Right kidney (tissue), 1 donor: ENCODE data around the gene PTPN3.

Experiments
- DNase-seq: peaks from one replicate; pipeline ENCODE4 v3.0.0-alpha.2; 2016

PTPN3 gene

DNA sequence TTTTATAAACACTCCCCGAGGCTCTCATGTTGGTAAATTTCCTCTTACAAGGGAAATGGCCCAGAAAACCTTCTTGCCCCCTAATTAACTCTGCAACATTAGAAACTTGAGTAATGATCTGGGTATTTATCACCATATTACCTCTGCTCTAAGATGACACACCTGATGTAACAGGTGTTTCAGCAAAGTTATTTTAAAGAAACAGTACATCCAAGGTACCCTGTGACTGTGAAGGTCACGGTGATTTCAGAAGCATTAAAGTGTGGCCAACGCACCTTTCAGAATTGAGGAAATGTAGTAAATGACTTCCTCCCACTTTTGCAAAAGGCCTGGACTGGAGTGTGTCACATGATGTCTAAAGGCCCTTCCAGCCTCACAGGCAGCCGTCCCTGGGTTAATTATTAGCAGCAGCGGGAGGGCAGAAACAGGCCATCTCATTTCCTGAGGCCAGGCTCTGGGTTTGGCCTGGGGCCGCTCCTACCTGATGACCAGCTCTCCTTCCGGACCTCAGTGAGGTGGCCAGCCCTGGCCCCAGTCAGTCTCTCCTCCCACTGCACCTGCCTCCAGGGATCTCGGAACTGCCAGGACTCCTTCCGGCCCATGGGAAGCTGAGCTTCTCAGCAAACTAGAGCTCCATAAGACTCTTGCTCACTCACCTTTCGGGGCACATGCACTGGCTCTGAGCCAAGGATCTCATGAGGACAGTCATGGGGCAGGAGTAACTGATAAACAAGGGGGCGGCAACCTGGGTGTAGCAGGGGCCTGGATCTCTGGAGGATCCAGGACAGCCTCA, 20.7 kb downstream of the PTPN3 start:
- DNase-seq: peak; percentile 73

DNA sequence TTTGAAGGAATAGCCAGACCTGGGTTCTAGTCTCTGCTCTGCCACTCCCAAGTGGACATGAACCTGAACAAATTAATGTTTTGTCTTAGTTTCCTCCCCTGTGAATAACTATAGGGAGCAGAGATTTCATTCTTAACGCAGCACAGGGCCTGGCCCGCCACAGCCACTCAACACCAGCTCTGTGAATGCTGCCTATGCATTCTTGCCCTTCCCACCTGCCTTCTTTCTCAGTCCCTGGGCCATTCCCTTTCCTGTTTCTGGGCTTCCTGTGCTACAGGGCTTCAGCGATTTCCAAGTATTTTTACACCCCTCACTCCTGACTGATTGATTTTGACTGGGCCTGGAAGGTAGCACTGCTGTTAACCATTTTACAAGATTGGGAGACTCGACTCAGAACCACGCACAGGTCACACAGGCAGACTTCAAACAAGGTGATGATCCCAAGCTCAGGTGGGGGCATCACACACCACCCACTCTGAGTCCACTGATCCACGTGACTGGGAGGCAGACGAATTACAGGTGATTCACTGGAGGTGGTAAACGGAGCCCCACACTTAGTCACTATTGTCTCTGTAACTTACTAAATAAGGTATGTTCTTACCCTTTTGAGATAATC, 21.4 kb downstream of the PTPN3 start:
- peak; percentile 44 for DNase-seq

DNA sequence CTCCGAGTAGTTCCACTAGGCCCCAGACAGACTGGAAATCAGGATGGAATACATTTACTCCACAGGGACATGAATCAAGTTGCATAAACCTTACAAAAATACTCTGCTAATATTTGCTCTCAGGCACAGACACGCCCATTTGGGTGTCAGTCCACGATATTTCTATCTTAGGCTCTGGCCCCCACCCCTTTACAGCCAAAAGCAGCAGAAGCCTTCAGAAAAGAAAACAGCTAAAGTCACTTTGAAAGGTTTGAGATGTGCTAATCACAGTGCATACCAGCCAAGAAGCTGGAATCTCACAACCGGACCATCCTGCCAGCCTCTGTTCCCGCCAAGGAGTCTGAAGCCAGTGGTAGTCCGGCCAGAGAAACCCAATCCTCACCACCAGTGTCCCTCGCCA, 22.6 kb downstream of the PTPN3 start:
- no peak for DNase-seq

DNA sequence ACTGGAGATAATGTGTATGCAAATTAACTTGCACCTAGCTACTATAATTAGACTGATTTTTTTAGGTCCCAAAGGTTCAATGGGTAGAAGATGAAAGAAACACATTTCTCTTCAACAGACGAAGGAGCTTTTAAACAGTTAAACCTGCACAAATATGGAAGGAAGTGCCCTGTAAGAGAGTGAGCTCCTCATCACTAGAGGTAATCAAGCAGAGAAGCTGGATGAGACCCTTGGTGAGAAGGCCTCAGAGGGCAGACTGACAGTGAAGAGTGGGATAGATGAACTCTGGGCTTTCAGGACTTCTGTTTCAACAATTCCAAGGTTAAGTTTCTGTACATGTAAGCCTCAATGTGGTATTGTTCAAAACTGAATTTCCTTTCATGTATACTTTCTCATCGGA, 23.2 kb downstream of the PTPN3 start:
- DNase-seq: no peak

DNA sequence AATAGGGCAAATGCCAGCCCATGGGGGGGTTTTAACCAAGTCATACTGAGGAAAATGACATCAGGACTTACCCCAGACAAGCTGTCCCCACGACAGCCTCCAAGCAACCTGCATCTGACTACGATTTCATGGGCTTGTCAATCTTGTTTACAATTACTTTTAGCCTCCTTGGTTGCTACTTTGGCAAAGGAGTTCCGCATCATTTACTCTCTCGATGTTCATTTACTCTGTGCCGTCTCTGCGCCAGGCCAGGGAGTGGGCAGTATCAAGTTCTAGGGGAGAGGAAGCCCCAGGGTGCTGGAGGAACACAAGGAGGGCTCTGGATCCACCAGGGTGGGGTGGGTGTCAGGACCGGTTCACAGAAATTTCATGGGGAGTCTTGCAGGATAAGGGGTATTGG, 23.9 kb downstream of the PTPN3 start:
- no peak for DNase-seq

DNA sequence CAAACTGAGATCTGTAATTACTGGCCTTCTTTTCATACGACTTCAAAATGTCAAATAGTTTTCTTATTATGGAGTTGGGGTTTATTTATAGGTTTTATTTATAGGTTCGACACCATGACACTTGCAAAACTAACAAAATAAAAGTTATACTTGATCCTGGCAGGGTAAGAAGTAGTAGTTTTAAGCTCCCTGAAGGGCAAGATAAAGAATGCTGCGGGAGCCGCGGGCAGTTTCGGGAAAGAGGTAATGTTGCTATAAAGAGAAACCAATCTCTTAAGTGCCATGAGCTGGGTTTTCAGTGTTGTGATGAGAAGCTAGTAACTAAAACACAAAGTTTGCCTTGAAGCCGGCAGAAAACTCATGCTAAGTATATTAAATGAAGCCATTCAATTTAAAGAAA, 24.8 kb downstream of the PTPN3 start:
- no peak for DNase-seq

DNA sequence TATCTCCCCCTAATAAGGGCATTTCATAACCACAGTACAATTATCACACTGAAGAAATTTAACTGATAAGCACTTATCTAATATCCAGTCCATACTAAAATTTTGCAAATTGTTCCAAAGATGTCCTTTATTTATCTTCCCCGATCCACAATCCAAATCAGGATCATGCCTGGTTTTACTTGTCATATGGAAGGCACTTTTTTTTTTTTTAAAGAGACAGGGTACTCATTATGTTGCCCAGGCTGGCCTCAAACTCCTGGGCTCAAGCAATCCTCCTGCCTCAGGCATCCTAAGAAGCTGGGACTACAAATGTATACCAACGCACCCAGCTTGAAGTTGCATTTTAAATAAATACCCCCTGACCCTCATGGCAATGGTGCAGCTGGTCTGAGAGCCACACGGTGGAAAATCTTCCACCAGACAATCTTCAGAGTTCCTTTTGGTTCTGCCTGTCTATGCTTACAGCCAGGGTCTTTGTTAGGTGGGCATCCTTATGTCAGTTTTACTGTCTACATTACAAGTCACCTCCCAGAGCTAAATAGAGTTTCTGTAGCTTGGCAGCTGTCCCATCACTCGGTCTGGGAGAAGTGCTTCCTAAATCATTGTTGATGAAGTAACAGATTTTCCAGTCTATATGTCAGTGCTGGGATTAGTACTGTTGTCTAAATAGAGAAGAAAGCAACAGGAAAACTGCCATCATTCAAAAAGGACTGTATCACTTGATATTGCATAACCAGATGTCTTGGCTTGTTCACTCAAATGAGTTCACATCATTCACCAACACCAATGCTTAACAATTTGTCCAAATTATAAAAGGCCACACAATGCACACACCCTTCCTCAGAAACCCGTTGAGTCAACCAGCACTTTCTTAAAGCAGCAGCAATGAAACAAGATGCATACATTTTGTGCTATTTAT, 26.4 kb downstream of the PTPN3 start:
- DNase-seq: no peak

DNA sequence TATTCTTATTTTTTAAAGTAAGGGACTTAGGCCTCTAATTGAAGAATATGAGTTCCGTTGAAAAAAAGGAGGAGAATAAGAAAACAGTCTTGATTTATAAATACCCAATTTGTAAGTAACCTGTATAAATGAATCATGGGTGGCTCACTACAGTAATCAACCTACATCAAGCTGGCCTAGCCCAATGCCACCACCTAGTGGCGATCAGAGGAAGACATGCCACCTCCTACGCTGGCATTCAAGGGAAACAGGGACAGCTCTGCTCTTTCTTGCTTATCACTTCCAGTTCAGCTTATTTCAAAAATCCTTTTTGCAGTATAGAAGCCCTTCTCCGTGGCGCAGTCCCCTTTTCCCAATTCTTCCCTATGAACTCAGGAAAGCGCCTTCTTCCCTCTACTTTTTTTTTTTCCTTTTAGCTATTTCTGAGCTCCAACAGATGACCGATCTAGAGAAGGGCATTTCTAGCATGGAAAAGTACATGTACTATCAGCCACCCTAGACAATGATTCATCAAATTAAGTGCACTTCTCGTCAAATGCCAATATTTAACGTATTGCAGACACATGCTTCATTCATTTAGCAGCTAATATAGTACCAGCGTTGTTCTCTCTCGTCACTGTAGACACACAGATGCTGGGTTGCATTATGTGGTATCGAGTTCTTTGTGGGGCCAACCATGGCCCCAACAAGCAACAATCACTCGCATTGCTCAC, 28.3 kb downstream of the PTPN3 start:
- no peak for DNase-seq

DNA sequence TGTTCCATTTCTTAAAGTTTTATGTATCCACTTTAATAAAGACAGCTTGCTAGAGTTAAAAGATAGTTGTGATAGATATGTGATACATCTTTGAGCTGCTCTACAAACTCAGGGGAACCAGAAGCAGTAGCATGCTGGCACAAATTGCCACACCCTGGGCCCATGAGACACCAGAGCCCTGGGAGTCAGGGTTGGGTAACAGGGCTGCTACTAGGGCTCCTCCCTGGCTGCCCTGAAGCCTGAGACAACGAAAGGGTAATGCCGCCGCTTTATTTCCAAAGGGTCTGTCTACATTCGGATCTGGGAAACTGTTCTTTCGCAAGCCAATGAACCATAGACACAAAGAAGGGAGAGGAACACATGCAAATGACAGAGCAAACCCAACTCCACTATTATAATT, 29.2 kb downstream of the PTPN3 start:
- DNase-seq: no peak

DNA sequence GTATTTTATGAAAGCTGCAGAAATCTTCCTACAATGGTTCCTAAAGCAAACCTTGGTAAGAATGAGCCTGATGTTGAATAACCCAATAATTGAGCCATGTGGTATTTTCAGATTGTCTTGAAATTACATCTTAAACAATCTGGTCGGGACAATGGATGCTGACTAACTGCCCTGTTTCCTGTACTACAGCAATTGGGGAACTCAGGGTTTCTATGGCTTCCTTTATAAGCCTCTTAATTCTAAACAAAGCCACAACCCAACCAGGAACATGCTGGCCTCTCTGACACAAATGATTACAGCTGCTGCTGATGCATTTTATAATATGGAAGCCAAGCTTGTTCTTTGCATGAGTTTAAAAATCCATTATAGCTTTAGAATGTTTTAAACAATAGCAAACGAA, 30.2 kb downstream of the PTPN3 start:
- no peak for DNase-seq

DNA sequence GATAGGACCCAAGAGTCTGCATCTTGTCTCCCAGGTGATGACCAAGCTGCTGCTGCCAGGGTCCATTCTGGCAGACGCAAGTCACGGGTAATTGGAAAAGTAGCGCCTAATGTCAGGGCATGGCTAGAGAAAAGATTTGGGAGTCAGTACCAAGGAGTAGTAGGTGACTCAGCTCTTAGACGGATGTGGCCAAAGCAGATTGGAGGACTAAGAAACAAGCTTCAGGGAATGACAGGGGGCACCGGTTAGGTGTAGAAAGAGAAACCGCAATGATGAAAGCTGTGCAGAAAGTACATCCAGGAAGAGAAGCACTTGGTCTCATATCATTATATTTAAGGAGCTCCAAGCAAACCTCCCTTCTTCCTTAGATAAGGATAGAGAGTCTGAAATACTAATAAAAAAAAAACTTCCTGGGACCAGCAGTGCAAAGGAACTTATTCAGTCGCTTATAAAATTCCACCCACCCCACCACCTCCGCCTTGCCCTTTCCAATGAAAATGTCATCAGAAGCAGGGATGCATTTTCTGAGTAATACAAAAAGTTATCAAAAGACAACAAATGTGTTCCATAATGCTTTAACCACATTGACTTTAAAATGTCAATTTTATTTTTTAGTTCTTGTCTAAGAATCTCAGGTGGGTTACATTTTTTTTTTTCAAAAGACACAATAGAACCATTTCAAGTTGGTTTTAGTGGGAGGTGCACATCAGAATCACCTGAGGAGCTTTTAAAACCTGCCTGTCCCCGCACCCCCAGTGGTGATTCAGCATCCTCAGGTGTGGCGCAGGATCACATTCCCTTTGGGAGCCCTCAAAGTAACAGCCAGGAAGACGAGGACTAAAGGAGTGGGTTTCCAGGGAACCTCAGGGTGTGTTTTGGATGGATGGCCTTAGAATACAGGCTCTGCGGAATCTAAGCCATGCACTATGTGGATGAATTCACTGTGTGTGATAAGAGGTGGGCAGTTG, 31.2 kb downstream of the PTPN3 start:
- DNase-seq: no peak

DNA sequence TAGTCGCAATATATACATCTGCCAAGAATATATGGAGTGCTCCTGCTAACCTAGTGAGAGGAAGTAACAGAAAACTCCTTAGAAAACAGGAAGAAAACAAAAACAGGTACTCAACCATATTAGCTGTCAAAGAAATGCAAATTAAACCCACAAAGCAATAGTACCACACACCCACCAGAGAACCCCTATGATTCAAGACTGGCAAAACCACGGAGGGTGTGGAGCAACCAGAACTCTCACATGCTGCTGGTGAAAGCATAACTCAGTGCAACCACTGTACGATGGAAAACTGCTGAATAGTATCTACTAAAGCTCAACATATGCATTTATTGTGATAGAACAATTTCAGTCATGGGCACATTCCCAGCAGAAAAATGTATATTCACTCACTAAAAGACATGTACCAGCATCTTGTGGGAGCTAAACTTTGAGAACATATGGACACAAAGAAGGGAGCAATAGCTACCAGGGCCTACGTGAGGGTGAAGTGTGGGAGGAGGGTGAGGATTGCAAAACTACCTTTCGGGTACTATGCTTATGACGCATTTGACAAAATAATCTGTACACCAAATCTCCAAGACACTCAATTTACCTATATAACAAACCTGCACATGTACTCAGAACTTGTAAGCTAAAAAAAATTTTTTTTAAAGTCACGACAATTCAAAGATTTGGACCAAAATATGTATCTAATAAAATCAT, 34.0 kb downstream of the PTPN3 start:
- DNase-seq: no peak

DNA sequence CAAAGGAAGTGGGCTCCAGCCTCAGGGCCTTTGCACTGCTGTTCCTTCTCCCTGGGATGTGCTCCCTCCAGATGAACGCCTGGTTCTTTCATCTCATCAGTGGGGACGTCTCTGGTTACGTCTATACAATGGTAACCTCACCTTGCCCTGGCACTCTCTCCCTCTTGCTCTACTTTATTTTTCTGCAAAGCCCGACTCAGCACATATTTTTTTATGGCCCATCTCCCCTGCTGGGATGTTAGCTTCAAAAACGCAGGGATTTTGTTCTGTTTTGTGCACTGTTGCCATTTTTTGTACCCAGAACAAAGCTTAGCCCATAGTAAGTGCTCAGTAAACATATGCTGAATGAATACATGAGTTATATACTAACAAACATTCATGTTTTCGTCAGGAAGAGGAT, 37.5 kb downstream of the PTPN3 start:
- DNase-seq: no peak

DNA sequence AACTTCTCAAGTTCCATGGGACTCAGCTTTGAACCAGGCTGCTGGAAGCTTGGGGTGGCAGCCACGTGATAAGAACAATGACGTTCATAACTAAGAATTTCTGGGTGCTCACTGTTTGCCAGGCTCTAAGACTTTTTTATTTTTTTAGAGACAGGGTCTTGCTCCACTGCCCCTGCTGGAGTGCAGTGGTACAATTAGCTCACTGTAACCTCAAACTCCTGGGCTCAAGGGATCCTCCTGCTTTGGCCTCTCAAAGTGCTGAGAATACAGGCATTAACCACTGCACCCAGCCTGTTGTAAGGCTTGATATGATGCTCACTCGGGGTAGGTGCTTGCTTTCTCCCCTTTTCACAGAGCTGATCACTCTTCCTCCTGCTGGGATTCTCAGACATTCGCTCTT, 38.7 kb downstream of the PTPN3 start:
- no peak for DNase-seq

DNA sequence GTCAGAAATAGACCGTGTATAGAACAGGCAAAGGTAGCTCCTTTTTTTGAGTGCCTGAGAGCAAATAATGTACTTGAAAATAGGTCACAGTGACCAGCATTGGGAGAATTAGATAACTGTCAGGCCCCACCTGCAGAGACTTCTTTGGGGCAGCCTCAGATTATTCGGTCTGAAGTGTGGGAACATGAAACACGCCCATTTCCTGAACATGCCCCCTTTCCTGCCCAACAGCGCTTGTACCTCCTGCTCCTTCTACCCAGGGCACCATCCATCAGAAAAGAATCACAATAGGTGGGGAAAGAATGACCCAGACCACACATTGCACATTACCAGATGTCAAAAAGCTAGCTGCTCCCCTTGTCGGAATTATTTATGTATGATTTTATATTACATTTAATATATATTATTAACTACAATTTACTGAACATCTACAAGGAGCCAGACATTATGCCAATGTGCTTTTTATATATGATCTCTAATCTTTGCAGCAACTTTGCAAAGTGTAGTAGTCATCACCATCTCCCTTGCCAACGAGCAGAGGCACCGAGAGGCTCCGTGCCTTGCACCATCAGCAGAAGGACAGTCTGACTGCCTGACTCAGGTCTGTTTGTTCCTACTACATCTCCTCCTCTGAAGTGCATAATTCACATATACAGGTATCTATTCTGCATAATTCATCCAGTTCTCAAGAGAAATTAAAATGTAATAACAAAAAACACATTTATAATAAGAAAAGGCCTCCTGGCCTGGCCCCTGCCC, 39.5 kb downstream of the PTPN3 start:
- DNase-seq: no peak

DNA sequence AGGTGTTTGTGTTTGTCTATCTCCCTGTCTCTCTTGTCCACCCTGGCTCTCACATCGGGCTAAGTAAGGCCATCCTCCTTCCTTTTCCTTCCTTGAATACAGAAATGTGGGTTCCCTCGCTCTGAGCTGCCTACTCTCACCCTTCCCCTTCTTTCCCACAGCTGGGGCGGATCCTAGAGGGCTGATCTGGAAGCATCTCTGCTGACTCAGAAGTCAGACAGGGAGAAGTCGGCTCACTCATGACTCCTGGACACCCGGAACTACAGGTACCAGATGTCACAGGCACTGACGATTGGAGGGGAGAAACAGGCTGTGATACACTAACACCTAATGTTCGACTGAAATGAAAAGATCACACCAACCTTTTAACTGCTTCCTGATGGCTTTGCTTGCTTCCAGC, 41.3 kb downstream of the PTPN3 start:
- no peak for DNase-seq

DNA sequence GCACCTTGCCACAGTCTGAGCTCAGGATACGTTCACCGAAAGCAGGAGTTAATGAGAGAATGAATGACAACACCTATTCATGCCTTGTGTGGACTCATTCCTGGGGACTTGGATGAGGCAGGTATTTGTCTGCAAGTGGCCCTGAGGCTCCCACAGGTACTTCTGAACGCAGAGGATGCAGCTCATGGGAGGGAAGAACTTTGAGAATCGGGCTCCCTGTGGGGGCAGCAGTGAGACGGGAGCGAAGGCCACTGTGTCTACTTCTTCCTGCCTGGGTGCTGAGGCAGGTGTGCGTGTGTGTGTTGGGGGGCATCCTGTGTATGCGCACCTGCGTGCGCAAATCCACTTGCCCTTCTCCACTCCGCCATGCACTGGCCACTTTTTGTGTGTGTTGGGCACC, 42.2 kb downstream of the PTPN3 start:
- no peak for DNase-seq

DNA sequence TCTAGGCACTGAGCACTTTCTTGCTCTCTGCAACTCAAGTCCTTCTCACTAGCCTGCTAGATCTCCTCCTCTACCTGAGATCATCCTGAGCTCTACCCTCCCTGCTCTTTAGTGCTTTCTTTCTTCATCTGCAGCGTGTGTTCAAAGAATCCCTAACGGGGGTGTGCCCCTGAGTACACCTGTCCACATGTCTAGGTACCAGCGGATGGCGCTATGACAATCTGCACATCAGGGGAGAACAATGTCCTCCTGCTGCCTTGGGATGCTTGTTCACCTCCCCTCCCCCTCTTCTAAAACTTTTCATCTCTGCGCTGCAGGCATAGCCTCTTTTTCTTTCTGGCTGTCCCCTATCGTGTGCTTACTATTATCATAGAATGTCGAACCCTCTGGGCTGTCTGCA, 42.7 kb downstream of the PTPN3 start:
- no peak for DNase-seq

DNA sequence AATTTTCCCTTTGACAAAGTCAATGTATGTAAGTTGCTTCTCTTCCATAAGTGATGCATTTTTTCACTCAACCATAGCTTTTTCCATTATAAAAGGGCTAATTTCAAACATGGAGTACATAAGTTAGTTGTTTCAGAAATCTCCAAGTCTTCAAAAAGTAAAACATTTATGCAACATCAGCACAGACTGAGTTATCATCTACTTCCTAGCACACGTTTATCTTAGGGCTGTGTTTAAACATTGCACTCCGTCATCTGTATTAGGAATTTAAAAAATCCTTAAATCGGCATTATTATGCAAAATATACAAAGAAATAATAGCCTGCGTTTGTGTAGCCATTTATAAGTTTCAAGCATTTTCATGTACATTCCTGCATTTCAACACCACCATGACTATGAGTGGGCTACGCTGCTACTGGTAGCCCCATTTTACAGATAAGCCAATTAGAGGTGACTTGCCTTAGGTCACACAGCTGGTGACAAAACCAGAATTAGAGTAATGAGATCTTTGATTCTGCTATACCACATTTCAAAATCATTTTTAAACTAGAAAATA, 43.4 kb downstream of the PTPN3 start:
- DNase-seq: no peak

DNA sequence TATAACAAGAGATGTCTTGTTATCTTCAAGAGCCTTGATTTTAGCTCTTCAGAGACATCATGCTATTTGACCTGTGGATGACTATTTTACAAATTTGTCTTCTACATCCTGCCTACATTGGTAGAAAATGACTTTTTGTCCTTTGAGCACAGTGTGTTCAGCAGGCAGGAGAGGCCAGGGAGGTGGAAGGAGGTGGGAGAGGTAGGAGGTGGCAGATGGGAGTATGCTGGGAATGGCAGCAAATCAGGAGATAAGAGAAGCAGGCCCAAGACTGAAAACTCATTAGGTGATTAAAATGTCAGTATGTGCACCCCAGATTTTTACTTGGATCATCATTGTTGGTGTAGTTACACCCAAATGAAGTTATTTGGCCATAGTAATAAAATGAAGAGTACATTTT, 44.1 kb downstream of the PTPN3 start:
- DNase-seq: no peak
